K562 (cell line): ENCODE results near the gene TRIM38. TPM values are rescaled to one million over a fixed set of nuclear protein-coding genes. Genes with fewer than 3 reads are reported as not detected.

Experiments
- ARID2 ChIP-seq: fragments of 450-650 bp; IDR thresholded peaks from 2 replicates; pipeline ENCODE4 v1.6.1; 2017; ENCODE audit warnings: antibody characterized with exemption, mild to moderate bottlenecking
- CEBPZ ChIP-seq: fragments of 150-350 bp; IDR thresholded peaks from 2 replicates; pipeline ENCODE4 v1.6.1; 2014; ENCODE audit warnings: low read depth, mild to moderate bottlenecking, low read length, borderline replicate concordance
- CREB1 ChIP-seq, 2 experiments: sonication (generic) in 1 of 2; formaldehyde crosslinking in 1 of 2; IDR thresholded peaks; 2 replicates each; pipeline versions ENCODE4 v1.6.1 to v1.8.0; 2012 to 2022; ENCODE audit warnings: inconsistent platforms in 1 of 2, mild to moderate bottlenecking in 1 of 2, missing genetic modification reagents in 1 of 2, moderate library complexity in 1 of 2
- CSDE1 ChIP-seq, 2 experiments: fragments of 450-650 bp; IDR thresholded peaks; 2 replicates each; pipeline ENCODE4 v1.6.1; 2016; ENCODE audit warnings: mild to moderate bottlenecking in 1 of 2
- CXXC5 ChIP-seq: fragments of 250-450 bp; sonication (Bioruptor Pico); IDR thresholded peaks from 2 replicates; pipeline ENCODE4 v1.8.0; 2022; ENCODE audit warnings: inconsistent platforms, mild to moderate bottlenecking, moderate library complexity
- HLTF ChIP-seq: fragments of 450-650 bp; IDR thresholded peaks from 2 replicates; pipeline ENCODE4 v1.6.1; 2016
- HMBOX1 ChIP-seq: sonication (generic); IDR thresholded peaks from 2 replicates; pipeline ENCODE4 v1.6.1; 2016
- HNRNPUL1 ChIP-seq: fragments of 200-400 bp; formaldehyde crosslinking; IDR thresholded peaks from 2 replicates; pipeline ENCODE4 v1.6.1; 2017; ENCODE audit warnings: low read length
- KDM5B ChIP-seq: fragments of 200-600 bp; sonication (generic); IDR thresholded peaks from 2 replicates; pipeline ENCODE4 v1.6.1; 2012; ENCODE audit warnings: low read depth, mild to moderate bottlenecking, moderate library complexity, low read length, control low read depth, inconsistent platforms; ENCODE audit not compliant: insufficient replicate concordance
- MAFF ChIP-seq: IDR thresholded peaks from 2 replicates; pipeline ENCODE4 v1.6.1; 2012; ENCODE audit warnings: low read length, improper control_type of control experiment
- MAFG ChIP-seq: fragments of 450-650 bp; conservative IDR thresholded peaks from 2 replicates; pipeline ENCODE4 v1.6.1; 2016; ENCODE audit warnings: missing genetic modification characterization, missing compliant biosample characterization
- MECOM ChIP-seq: fragments of 250-450 bp; sonication (Bioruptor Pico); IDR thresholded peaks from 2 replicates; pipeline ENCODE4 v1.8.0; 2022; ENCODE audit warnings: inconsistent platforms
- RFX5 ChIP-seq: IDR thresholded peaks from 2 replicates; pipeline ENCODE4 v1.6.1; 2011; ENCODE audit warnings: low read depth, mild to moderate bottlenecking, improper control_type of control experiment, low read length
- SAFB ChIP-seq: fragments of 200-400 bp; formaldehyde crosslinking; IDR thresholded peaks from 2 replicates; pipeline ENCODE4 v1.6.1; 2017; ENCODE audit warnings: low read depth, low read length, borderline replicate concordance
- TEAD2 ChIP-seq: fragments of 450-650 bp; IDR thresholded peaks from 2 replicates; pipeline ENCODE4 v1.6.1; 2016; ENCODE audit warnings: missing genetic modification characterization, control low read depth, missing compliant biosample characterization
- ZNF134 ChIP-seq: fragments of 250-450 bp; sonication (Bioruptor Pico); conservative IDR thresholded peaks from 2 replicates; pipeline ENCODE4 v1.4.0; 2020
- ZNF277 ChIP-seq: fragments of 250-450 bp; sonication (Bioruptor Pico); IDR thresholded peaks from 2 replicates; pipeline ENCODE4 v1.8.0; 2022; ENCODE audit warnings: inconsistent platforms, mild to moderate bottlenecking, moderate library complexity, borderline replicate concordance
- ZNF280A ChIP-seq: fragments of 450-650 bp; IDR thresholded peaks from 2 replicates; pipeline ENCODE4 v1.6.1; 2018; ENCODE audit warnings: mild to moderate bottlenecking, low read depth; ENCODE audit not compliant: partially characterized antibody
- ZNF398 ChIP-seq: fragments of 250-450 bp; sonication (Bioruptor Pico); IDR thresholded peaks from 2 replicates; pipeline ENCODE4 v1.8.0; 2021; ENCODE audit warnings: moderate library complexity, mild to moderate bottlenecking, inconsistent platforms
- ZNF695 ChIP-seq: fragments of 450-650 bp; formaldehyde crosslinking; IDR thresholded peaks from 2 replicates; pipeline ENCODE4 v1.4.0; 2020; ENCODE audit warnings: mild to moderate bottlenecking, moderate library complexity
- polyA plus RNA-seq, 8 experiments: library from polyadenylated mRNA; depleted of rRNA in 4 of 8; stranded (reverse) in 5 of 8; unstranded in 3 of 8; fragments of >200 nt; fragmentation: Nextera tagmentation in 2 of 8; fragmentation: Illumina TruSeq in 1 of 8; extraction: Ambion mirVana in 2 of 8; extraction: Trizol in 1 of 8; gene quantifications; 2 replicates each; pipeline versions ENCODE4 v1.2.1 to v1.2.3, GENCODE V29; 2011 to 2014; ENCODE audit warnings: inconsistent platforms in 1 of 8, missing spikeins in 1 of 8
- total RNA-seq, 7 experiments: library from RNA; depleted of rRNA in 6 of 7; stranded (reverse); fragments of >200 nt in 6 of 7; fragmentation: Illumina TruSeq in 2 of 7; extraction: Trizol in 2 of 7; gene quantifications; 2 replicates each; pipeline versions ENCODE4 v1.2.1 to v1.2.3, GENCODE V29; 2011 to 2021; ENCODE audit warnings: low replicate concordance in 1 of 7

The TRIM38 gene
- total and polyA plus RNA-seq, 9 of the 15 experiments (the other 6 are each of a cell fraction or from before 2014, with no cell fraction given), result 1.7 to 6.7 (median 6.3) TPM

- TF ChIP-seq MAFF (no peak), CXXC5 (no peak), HNRNPUL1 (no peak), SAFB (no peak), MECOM (CRISPR knock-in tag) (peak; percentile 53; the same call in 1 of the 2 replicates), ZNF280A (no peak), ZNF398 (CRISPR knock-in tag) (no peak), KDM5B (peak; percentile 10), TEAD2 (tag) (no peak), MAFG (no peak), RFX5 (no peak), ZNF134 (CRISPR knock-in tag) (no peak), ZNF277 (CRISPR knock-in tag) (no peak), CSDE1 (IDR thresholded peaks at IDR 0.05) (no peak), HMBOX1 (no peak), ZNF695 (CRISPR knock-in tag) (no peak), CEBPZ (no peak), HLTF (no peak), ARID2 (no peak), CREB1 (IDR thresholded peaks at IDR 0.05) (no peak), CREB1 (CRISPR knock-in tag; IDR thresholded peaks at IDR 0.05) (no peak)
These were observed 65.7 kb downstream of the TRIM38 start (continued) for GRCh38 chr6:26028212-26028745.
